SK-N-SH treated with all-trans-retinoic acid at 6 μM for 48 hours (cell line): ENCODE results near the gene DNAH14.

Experiments used
- ATAC-seq: fragments of 200-7000 bp; cut with Tn5 transposase; 3 replicates; pipeline ENCODE4 v1.9.1; 2020; ENCODE audit warnings: mild to moderate bottlenecking, moderate library complexity
- BACH2 ChIP-seq: fragments of 250-450 bp; sonication (Bioruptor Pico); IDR thresholded peaks from 2 replicates; pipeline ENCODE4 v1.9.0; 2021; ENCODE audit warnings: mild to moderate bottlenecking, borderline replicate concordance
- CREB5 ChIP-seq: fragments of 250-450 bp; sonication (Bioruptor Pico); IDR thresholded peaks from 2 replicates; pipeline ENCODE4 v1.5.1; 2020; ENCODE audit warnings: low read depth, mild to moderate bottlenecking, moderate library complexity
- CSDC2 ChIP-seq: fragments of 250-450 bp; sonication (Bioruptor Pico); IDR thresholded peaks from 2 replicates; pipeline ENCODE4 v1.5.0; 2020; ENCODE audit warnings: mild to moderate bottlenecking, moderate library complexity
- CSRNP3 ChIP-seq: fragments of 250-450 bp; sonication (Bioruptor Pico); IDR thresholded peaks from 2 replicates; pipeline ENCODE4 v1.5.1; 2021; ENCODE audit warnings: mild to moderate bottlenecking, moderate library complexity
- ESRRG ChIP-seq: fragments of 250-450 bp; sonication (Bioruptor Pico); IDR thresholded peaks from 2 replicates; pipeline ENCODE4 v1.6.1; 2021; ENCODE audit warnings: mild to moderate bottlenecking
- GLIS3 ChIP-seq: fragments of 250-450 bp; sonication (Bioruptor Pico); IDR thresholded peaks from 2 replicates; pipeline ENCODE4 v1.5.0; 2020; ENCODE audit warnings: mild to moderate bottlenecking, moderate library complexity
- ISL1 ChIP-seq: fragments of 250-450 bp; sonication (Bioruptor Pico); IDR thresholded peaks from 2 replicates; pipeline ENCODE4 v2.1.2; 2022; ENCODE audit warnings: mild to moderate bottlenecking, moderate library complexity
- OSR1 ChIP-seq: fragments of 250-450 bp; sonication (Bioruptor Pico); IDR thresholded peaks from 2 replicates; pipeline ENCODE4 v1.8.0; 2022; ENCODE audit warnings: moderate library complexity, mild to moderate bottlenecking, inconsistent platforms
- PATZ1 ChIP-seq: fragments of 250-450 bp; sonication (Bioruptor Pico); IDR thresholded peaks from 2 replicates; pipeline ENCODE4 v1.8.0; 2020; ENCODE audit warnings: mild to moderate bottlenecking, moderate library complexity, borderline replicate concordance
- POU6F1 ChIP-seq: fragments of 250-450 bp; sonication (Bioruptor Pico); IDR thresholded peaks from 2 replicates; pipeline ENCODE4 v1.8.0; 2021; ENCODE audit warnings: low read depth, mild to moderate bottlenecking, moderate library complexity, borderline replicate concordance
- RARB ChIP-seq: fragments of 250-450 bp; sonication (Bioruptor Pico); IDR thresholded peaks from 2 replicates; pipeline ENCODE4 v1.8.0; 2021; ENCODE audit warnings: mild to moderate bottlenecking, moderate library complexity
- TCF4 ChIP-seq: fragments of 250-450 bp; sonication (Bioruptor Pico); IDR thresholded peaks from 2 replicates; pipeline ENCODE4 v1.8.0; 2021; ENCODE audit warnings: mild to moderate bottlenecking, moderate library complexity, borderline replicate concordance
- TOX ChIP-seq: fragments of 250-450 bp; sonication (Bioruptor Pico); IDR thresholded peaks from 2 replicates; pipeline ENCODE4 v1.8.0; 2021; ENCODE audit warnings: mild to moderate bottlenecking, moderate library complexity, borderline replicate concordance
- ZC3H10 ChIP-seq: fragments of 250-450 bp; sonication (Bioruptor Pico); IDR thresholded peaks from 2 replicates; pipeline ENCODE4 v1.5.1; 2021; ENCODE audit warnings: mild to moderate bottlenecking, moderate library complexity
- ZFP3 ChIP-seq: fragments of 250-450 bp; sonication (Bioruptor Pico); IDR thresholded peaks from 2 replicates; pipeline ENCODE4 v1.5.0; 2020; ENCODE audit warnings: mild to moderate bottlenecking, moderate library complexity
- ZFP30 ChIP-seq: fragments of 450-650 bp; formaldehyde crosslinking; IDR thresholded peaks from 2 replicates; pipeline ENCODE4 v1.5.0; 2022; ENCODE audit warnings: mild to moderate bottlenecking, moderate library complexity
- ZNF565 ChIP-seq: fragments of 450-650 bp; formaldehyde crosslinking; conservative IDR thresholded peaks from 2 replicates; pipeline ENCODE4 v1.5.0; 2020; ENCODE audit warnings: low read depth, mild to moderate bottlenecking, moderate library complexity
- ZNF70 ChIP-seq: fragments of 450-650 bp; formaldehyde crosslinking; IDR thresholded peaks from 2 replicates; pipeline ENCODE4 v1.5.0; 2020; ENCODE audit warnings: mild to moderate bottlenecking, moderate library complexity
- ZNF8 ChIP-seq: fragments of 450-650 bp; formaldehyde crosslinking; IDR thresholded peaks from 2 replicates; pipeline ENCODE4 v1.5.0; 2020; ENCODE audit warnings: mild to moderate bottlenecking, moderate library complexity
- TF ChIP-seq, protein P1 (sequence below): fragments of 250-450 bp; sonication (Bioruptor Pico); IDR thresholded peaks from 2 replicates; pipeline ENCODE4 v1.5.0; 2020; ENCODE audit warnings: mild to moderate bottlenecking, moderate library complexity

DNAH14 gene

DNA sequence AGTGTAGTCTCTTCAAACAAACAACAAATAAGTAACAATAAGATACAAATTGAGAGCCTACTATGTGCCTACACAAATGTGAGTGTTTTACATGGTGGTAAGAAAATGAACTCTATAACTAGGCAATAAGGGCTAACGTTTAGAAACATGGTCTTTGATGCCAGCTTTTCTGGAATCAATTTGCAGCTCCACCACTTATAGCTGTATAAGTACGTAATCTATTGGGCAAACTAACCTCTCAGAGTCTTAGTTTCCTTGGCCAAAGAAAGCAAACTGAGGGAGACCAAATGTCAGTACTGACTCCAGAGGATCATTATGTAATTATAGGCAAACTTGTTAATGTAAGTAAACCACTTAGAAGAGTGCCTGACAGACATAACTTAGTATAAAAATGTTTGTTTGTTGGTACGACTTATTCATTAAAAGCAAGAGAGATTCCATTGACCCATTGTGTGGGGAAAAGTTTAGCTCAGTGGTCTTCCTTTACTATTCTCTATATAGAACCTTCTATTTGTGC, 438.6 kb downstream of the DNAH14 start:
- no peak for ATAC-seq
- TF ChIP-seq ZC3H10 (CRISPR knock-in tag) (no peak), TCF4 (no peak), CSDC2 (CRISPR knock-in tag) (no peak), ZNF8 (CRISPR knock-in tag) (no peak), GLIS3 (CRISPR knock-in tag) (no peak), PATZ1 (no peak), ZFP30 (CRISPR knock-in tag) (no peak)

- TF ChIP-seq PATZ1, result no peak
- TF ChIP-seq CSRNP3, result no peak
- TF ChIP-seq ZNF70, result no peak
- no peak for TF ChIP-seq TCF4
- no peak for TF ChIP-seq RARB (CRISPR knock-in tag)
- no peak for TF ChIP-seq ZC3H10 (CRISPR knock-in tag)
- TF ChIP-seq, protein P1, sequence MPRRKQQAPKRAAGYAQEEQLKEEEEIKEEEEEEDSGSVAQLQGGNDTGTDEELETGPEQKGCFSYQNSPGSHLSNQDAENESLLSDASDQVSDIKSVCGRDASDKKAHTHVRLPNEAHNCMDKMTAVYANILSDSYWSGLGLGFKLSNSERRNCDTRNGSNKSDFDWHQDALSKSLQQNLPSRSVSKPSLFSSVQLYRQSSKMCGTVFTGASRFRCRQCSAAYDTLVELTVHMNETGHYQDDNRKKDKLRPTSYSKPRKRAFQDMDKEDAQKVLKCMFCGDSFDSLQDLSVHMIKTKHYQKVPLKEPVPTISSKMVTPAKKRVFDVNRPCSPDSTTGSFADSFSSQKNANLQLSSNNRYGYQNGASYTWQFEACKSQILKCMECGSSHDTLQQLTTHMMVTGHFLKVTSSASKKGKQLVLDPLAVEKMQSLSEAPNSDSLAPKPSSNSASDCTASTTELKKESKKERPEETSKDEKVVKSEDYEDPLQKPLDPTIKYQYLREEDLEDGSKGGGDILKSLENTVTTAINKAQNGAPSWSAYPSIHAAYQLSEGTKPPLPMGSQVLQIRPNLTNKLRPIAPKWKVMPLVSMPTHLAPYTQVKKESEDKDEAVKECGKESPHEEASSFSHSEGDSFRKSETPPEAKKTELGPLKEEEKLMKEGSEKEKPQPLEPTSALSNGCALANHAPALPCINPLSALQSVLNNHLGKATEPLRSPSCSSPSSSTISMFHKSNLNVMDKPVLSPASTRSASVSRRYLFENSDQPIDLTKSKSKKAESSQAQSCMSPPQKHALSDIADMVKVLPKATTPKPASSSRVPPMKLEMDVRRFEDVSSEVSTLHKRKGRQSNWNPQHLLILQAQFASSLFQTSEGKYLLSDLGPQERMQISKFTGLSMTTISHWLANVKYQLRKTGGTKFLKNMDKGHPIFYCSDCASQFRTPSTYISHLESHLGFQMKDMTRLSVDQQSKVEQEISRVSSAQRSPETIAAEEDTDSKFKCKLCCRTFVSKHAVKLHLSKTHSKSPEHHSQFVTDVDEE (CRISPR knock-in tag), result no peak
- TF ChIP-seq POU6F1 (CRISPR knock-in tag), result no peak
- no peak for TF ChIP-seq ISL1 (CRISPR knock-in tag)
- TF ChIP-seq CSDC2 (CRISPR knock-in tag), result no peak
- no peak for TF ChIP-seq ZFP30 (CRISPR knock-in tag)
- TF ChIP-seq ZNF565 (CRISPR knock-in tag), result no peak
- TF ChIP-seq BACH2 (CRISPR knock-in tag), result no peak
- TF ChIP-seq, all 23 proteins: peak for 0
- no peak for ATAC-seq
Measured at GRCh38 chr1:225371366-225372010, 442.0 kb downstream of the DNAH14 start.

GRCh38 chr1:225373155-225373554, 443.7 kb downstream of the DNAH14 start:
- no peak for ATAC-seq
- no peak for TF ChIP-seq BACH2 (CRISPR knock-in tag)
- no peak for TF ChIP-seq TCF4
- TF ChIP-seq ZNF70, result no peak
- TF ChIP-seq ESRRG, result no peak
- TF ChIP-seq, protein P1 (CRISPR knock-in tag), result no peak
- TF ChIP-seq OSR1, result no peak
- no peak for TF ChIP-seq ISL1 (CRISPR knock-in tag)
- no peak for TF ChIP-seq CREB5 (CRISPR knock-in tag)
- TF ChIP-seq ZFP3 (CRISPR knock-in tag), result no peak
- no peak for TF ChIP-seq RARB (CRISPR knock-in tag)
- no peak for TF ChIP-seq ZNF565 (CRISPR knock-in tag)
- TF ChIP-seq TOX (CRISPR knock-in tag), result no peak
- TF ChIP-seq PATZ1, result no peak
- no peak for TF ChIP-seq ZNF8 (CRISPR knock-in tag)
- TF ChIP-seq ZFP30 (CRISPR knock-in tag), result no peak
- no peak for TF ChIP-seq ZC3H10 (CRISPR knock-in tag)
